Osteocyte (in vitro differentiated cells): ENCODE results near the gene AQP9. TPM values are rescaled to one million over a fixed set of nuclear protein-coding genes. Genes with fewer than 3 reads are reported as not detected.

Experiments
- DNase-seq: peaks from one replicate; pipeline ENCODE4 v3.0.0; 2021; ENCODE audit warnings: mixed read lengths; ENCODE audit not compliant: unreplicated experiment; ENCODE audit errors: extremely low spot score
- H3K27ac Mint-ChIP-seq: one replicate; pipeline ENCODE4 v1.8.0; 2021; ENCODE audit warnings: mild to moderate bottlenecking, mixed read lengths; ENCODE audit not compliant: unreplicated experiment
- H3K27me3 Mint-ChIP-seq: one replicate; pipeline ENCODE4 v1.8.0; 2021; ENCODE audit warnings: mixed read lengths; ENCODE audit not compliant: unreplicated experiment
- H3K36me3 Mint-ChIP-seq: one replicate; pipeline ENCODE4 v1.8.0; 2021; ENCODE audit warnings: mixed read lengths; ENCODE audit not compliant: unreplicated experiment
- H3K4me1 Mint-ChIP-seq: one replicate; pipeline ENCODE4 v1.8.0; 2021; ENCODE audit warnings: mixed read lengths; ENCODE audit not compliant: unreplicated experiment
- H3K4me3 Mint-ChIP-seq: one replicate; pipeline ENCODE4 v1.8.0; 2021; ENCODE audit warnings: mild to moderate bottlenecking, moderate library complexity, mixed read lengths; ENCODE audit not compliant: unreplicated experiment
- H3K9me3 Mint-ChIP-seq: one replicate; pipeline ENCODE4 v1.8.0; 2021; ENCODE audit warnings: mixed read lengths; ENCODE audit not compliant: unreplicated experiment
- total RNA-seq: library from RNA; stranded (reverse); gene quantifications from 2 replicates; pipeline ENCODE4 v1.2.1, GENCODE V29; 2021
- TF ChIP-seq, protein P1 (sequence below): fragments of 200-600 bp; sonication (generic); IDR thresholded peaks from 2 replicates; pipeline ENCODE4 v1.5.0; 2021; ENCODE audit warnings: antibody characterized with exemption, mild to moderate bottlenecking, moderate library complexity

The AQP9 gene
- total RNA-seq, 1 donor from 2014 or later, result not detected

DNA sequence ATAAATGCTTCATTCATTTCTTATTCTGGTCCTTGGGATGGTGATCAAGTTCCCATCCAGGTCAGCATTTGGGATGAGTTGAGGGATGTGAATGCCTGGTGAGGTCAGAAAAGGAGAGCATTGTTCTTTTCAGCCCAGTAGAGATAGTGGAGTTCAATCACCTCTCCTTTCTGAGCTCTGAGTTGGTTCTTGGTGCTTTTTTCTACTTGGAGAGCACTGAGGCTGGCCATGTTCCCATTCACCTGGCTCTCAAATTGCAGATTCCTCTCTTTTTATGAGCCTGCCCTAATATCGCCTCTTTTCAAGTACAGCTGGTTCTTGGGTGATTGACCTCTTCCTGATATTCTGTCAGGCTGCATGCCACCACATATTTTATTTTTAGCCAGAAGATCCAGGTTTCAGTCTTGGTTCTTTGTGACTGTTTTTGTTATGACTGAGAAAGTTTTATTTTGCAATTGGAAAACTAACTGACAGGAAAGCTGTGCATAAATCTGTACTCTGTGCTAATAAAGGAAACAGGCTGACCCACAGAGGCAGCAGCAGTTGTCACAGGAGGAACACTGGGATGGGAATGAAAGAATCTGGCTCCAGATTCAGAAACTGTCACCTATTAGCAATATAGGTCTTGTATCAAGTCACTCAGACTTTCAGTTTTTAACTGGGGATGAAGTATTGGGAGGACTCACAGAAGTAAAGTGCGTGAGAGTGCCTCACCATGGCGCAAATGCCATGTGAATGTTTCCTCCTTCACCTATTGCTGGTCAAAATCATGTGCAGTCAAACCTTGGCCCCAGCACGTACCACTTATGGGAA, 10.7 kb downstream of the AQP9 start:
- no peak overlapping the region for H3K4me3 Mint-ChIP-seq
- no peaks in the 10 kb centered on the region for H3K36me3 Mint-ChIP-seq
- peaks cover 37% of the 10 kb centered on the region for H3K27me3 Mint-ChIP-seq
- H3K27ac Mint-ChIP-seq, result no peak overlapping the region
- DNase-seq, result no peak
- TF ChIP-seq, protein P1, sequence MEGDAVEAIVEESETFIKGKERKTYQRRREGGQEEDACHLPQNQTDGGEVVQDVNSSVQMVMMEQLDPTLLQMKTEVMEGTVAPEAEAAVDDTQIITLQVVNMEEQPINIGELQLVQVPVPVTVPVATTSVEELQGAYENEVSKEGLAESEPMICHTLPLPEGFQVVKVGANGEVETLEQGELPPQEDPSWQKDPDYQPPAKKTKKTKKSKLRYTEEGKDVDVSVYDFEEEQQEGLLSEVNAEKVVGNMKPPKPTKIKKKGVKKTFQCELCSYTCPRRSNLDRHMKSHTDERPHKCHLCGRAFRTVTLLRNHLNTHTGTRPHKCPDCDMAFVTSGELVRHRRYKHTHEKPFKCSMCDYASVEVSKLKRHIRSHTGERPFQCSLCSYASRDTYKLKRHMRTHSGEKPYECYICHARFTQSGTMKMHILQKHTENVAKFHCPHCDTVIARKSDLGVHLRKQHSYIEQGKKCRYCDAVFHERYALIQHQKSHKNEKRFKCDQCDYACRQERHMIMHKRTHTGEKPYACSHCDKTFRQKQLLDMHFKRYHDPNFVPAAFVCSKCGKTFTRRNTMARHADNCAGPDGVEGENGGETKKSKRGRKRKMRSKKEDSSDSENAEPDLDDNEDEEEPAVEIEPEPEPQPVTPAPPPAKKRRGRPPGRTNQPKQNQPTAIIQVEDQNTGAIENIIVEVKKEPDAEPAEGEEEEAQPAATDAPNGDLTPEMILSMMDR, result no peak
- no peaks in the 10 kb centered on the region for H3K4me1 Mint-ChIP-seq
- H3K9me3 Mint-ChIP-seq, result no peaks in the 10 kb centered on the region

DNA sequence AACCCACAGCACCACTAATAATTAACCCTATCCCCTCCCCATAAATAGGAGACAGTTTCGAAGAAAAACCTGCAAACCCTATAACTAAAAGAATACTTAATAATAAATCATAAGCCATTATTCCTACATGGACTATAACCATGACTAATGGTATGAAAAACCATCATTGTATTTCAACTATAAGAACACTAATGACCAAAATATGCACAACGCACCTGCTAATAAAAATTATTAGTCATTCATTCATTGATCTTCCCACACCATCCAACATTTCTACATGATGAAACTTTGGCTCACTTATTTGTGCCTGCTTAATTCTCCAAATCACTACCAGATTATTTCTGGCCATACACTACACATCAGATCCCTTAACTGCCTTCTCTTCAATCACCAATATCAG, 16.6 kb downstream of the AQP9 start:
- TF ChIP-seq, protein P1, result no peak
- H3K27ac Mint-ChIP-seq, result no peak overlapping the region
- no peaks in the 10 kb centered on the region for H3K9me3 Mint-ChIP-seq
- H3K4me3 Mint-ChIP-seq, result no peak overlapping the region
- DNase-seq, result no peak
- peaks cover 18% of the 10 kb centered on the region for H3K27me3 Mint-ChIP-seq
- H3K4me1 Mint-ChIP-seq, result no peaks in the 10 kb centered on the region
- H3K36me3 Mint-ChIP-seq, result no peaks in the 10 kb centered on the region

DNA sequence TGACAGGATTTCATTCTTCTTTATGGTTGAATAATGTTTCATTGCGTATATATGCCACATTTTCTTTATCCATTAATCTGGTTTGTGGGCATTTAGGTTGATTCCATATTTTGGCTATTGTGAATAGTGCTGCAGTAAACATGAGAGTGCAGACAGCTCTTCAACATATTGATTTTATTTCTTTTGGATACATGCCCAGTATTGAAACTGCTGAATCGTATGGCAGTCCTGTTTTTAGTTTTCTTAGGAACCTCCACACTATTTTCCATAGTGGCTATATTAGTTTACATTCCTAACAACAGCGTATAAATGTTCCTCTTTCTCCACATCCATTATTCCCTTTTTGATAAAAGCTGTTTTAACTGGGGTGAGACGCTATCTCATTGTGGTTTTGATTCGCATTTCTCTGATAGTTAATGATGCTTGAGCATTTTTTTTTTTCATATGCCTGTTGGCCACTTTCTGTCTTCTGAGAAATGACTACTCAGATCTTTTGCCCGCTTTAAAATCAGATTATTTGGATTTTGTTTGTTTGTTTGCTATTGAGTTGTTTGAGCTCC, 21.7 kb downstream of the AQP9 start:
- Mint-ChIP-seq H3K27me3 (peaks cover 64% of the 10 kb centered on the region), H3K4me3 (no peak overlapping the region), H3K27ac (no peak overlapping the region), H3K9me3 (no peaks in the 10 kb centered on the region), H3K36me3 (no peaks in the 10 kb centered on the region), H3K4me1 (peaks cover 7% of the 10 kb centered on the region)
- TF ChIP-seq, protein P1, result no peak
- no peak for DNase-seq

DNA sequence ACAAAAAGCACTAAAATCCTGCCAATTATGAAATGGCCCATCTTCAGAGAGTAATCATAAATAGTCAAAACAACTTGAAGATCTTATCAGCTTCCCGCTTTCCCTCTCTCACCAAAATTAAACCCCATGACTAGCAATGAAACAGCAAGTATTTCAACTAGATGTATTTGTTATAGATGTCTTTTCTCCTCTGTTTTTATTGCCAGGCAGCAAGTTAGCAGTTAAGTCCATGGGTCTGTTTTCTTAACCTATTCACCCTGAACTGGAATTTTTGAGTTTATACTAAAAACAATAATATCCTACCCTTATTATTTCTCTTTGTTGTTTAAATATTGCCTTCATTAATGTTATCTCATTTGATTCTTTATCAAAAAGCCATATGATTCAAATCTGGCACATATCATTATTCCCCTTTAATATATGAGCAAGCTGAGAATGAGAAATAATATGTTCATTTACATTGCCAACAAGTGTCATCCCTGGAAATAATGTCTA, 23.3 kb downstream of the AQP9 start:
- no peak overlapping the region for H3K27ac Mint-ChIP-seq
- no peaks in the 10 kb centered on the region for H3K36me3 Mint-ChIP-seq
- H3K9me3 Mint-ChIP-seq, result no peaks in the 10 kb centered on the region
- peaks cover 7% of the 10 kb centered on the region for H3K4me1 Mint-ChIP-seq
- no peak overlapping the region for H3K4me3 Mint-ChIP-seq
- TF ChIP-seq, protein P1, result no peak
- H3K27me3 Mint-ChIP-seq, result peaks cover 74% of the 10 kb centered on the region
- no peak for DNase-seq

DNA sequence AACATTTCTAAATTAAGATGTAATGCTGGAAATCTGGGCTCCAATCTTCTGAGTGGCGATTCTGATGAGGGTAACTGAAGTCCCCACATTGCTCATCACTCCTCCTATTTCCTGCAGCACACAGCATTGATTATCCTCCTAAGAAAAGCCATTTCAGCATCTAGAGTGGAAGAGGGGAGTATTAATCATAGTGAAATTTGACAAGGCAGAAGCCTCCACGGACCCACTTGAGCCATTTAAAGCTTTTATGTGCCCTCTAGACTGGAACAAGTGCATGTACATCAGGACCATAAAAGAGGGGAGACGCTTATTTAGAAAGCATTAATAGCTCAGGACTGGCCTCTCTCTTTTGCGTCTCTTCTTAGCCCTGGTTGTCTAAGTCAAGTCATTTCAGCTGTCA, 25.8 kb downstream of the AQP9 start:
- Mint-ChIP-seq H3K9me3 (no peaks in the 10 kb centered on the region), H3K36me3 (no peaks in the 10 kb centered on the region), H3K27me3 (peaks cover 78% of the 10 kb centered on the region), H3K27ac (no peak overlapping the region), H3K4me1 (peaks cover 7% of the 10 kb centered on the region), H3K4me3 (no peak overlapping the region)
- DNase-seq, result no peak
- TF ChIP-seq, protein P1, result no peak
